DND-41 (cell line): Measurements from ENCODE around the gene OR4X2.

Source experiments
- EZH2 ChIP-seq: IDR thresholded peaks from 3 replicates; pipeline ENCODE4 v1.6.1; 2012; ENCODE audit warnings: borderline replicate concordance, low read depth, mild to moderate bottlenecking, moderate library complexity, low read length, inconsistent platforms; ENCODE audit not compliant: severe bottlenecking
- TF ChIP-seq, protein P1 (sequence below): IDR thresholded peaks from 2 replicates; pipeline ENCODE4 v1.5.1; 2012; ENCODE audit warnings: borderline replicate concordance, low read length, moderate library complexity, mild to moderate bottlenecking; ENCODE audit not compliant: poor library complexity, severe bottlenecking; ENCODE audit errors: extremely low read depth

DNA sequence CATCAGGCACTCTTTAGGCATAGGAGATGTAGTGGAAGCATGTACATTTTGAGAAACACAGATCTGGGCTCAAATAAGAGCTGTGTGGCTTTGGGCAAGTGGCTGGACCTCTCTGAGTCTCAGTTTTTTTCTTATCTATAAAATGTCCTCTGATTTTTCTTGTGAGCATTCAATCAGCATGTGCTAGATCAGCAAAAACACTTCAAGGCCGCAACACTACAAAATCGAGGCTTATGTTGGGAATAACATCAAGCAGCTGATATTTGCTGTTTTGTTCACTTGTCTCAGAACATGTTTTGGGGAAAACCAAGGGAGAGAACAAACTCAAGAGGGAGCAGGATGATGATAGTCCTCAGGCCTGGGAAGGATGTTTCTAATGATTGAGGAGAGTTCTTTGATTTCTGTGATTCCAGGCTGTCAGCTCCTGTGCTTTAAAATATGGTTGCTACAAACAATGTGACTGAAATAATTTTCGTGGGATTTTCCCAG is 18.6 kb downstream of the OR4X2 start, which contains the start of gene OR4X1:
- TF ChIP-seq, protein P1, sequence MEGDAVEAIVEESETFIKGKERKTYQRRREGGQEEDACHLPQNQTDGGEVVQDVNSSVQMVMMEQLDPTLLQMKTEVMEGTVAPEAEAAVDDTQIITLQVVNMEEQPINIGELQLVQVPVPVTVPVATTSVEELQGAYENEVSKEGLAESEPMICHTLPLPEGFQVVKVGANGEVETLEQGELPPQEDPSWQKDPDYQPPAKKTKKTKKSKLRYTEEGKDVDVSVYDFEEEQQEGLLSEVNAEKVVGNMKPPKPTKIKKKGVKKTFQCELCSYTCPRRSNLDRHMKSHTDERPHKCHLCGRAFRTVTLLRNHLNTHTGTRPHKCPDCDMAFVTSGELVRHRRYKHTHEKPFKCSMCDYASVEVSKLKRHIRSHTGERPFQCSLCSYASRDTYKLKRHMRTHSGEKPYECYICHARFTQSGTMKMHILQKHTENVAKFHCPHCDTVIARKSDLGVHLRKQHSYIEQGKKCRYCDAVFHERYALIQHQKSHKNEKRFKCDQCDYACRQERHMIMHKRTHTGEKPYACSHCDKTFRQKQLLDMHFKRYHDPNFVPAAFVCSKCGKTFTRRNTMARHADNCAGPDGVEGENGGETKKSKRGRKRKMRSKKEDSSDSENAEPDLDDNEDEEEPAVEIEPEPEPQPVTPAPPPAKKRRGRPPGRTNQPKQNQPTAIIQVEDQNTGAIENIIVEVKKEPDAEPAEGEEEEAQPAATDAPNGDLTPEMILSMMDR, result no peak
- TF ChIP-seq EZH2, result no peak
